Measurements from ENCODE around the gene PAFAH2. TPM values are rescaled to one million over a fixed set of nuclear protein-coding genes. Genes with fewer than 3 reads are reported as not detected.

Gene PAFAH2
- total and polyA plus RNA-seq, 11 donors: 5.8 to 18.6 (median 9.2) TPM

DNA sequence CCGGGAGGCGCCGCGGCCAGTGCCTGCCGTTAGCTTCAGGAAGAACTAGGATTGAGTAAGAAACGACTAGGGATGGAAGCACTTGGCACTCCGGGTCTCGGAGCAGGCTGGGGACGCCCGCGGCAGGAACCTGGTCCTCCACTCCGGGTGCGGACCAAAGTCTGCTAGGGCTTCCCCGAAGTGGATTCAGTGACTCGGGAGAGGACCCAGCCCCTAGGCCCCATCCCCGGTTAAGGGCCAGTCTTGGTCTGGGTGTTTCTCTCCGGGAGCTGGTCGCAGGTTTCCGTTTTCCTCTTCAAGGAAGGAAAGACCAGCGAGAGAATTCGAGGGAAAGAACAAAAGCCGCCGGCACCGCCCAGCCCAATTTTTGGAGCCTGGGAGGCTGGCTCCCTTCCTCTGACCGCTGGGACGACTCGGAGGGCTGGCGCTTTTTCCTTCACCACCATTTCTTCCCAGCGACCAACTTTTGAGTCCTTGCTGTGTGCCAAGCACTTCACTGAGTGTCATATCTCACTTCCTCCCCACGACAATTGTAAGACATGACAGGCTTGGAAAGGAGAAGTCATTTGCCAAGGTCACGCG lies 74.8 kb downstream of the PAFAH2 start:
- peak; percentile 14 to 79 (median 61) for ATAC-seq
- Histone ChIP-seq H3K27ac (peak overlapping the region; percentile 35 to 93 (median 68)), H3K36me3 (no peaks in the 10 kb centered on the region), H3K27me3 (no peaks in the 10 kb centered on the region), H3K4me1 (peaks cover 0 to 35% (median 10%) of the 10 kb centered on the region in 12 donors), H3K9me3 (no peaks in the 10 kb centered on the region), H3K4me3 (peak overlapping the region; percentile 32 to 75 (median 61))
- peak in 4 of 5 donors; percentile 16 to 70 (median 32) for DNase-seq
- WGBS, 4 donors: 3 to 6% (median 3%) methylated on average over 16 to 32 of the region's 32 CpGs
- intact Hi-C loops (cut with DNase I): loop anchor here in 1 of 10 donors (5.0 kb wide), 1 partner anchor 64 kb away; no protein-coding TSS in a partner anchor
- TF ChIP-seq, protein P1, sequence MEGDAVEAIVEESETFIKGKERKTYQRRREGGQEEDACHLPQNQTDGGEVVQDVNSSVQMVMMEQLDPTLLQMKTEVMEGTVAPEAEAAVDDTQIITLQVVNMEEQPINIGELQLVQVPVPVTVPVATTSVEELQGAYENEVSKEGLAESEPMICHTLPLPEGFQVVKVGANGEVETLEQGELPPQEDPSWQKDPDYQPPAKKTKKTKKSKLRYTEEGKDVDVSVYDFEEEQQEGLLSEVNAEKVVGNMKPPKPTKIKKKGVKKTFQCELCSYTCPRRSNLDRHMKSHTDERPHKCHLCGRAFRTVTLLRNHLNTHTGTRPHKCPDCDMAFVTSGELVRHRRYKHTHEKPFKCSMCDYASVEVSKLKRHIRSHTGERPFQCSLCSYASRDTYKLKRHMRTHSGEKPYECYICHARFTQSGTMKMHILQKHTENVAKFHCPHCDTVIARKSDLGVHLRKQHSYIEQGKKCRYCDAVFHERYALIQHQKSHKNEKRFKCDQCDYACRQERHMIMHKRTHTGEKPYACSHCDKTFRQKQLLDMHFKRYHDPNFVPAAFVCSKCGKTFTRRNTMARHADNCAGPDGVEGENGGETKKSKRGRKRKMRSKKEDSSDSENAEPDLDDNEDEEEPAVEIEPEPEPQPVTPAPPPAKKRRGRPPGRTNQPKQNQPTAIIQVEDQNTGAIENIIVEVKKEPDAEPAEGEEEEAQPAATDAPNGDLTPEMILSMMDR (IDR thresholded peaks at IDR 0.05): no peak

DNA sequence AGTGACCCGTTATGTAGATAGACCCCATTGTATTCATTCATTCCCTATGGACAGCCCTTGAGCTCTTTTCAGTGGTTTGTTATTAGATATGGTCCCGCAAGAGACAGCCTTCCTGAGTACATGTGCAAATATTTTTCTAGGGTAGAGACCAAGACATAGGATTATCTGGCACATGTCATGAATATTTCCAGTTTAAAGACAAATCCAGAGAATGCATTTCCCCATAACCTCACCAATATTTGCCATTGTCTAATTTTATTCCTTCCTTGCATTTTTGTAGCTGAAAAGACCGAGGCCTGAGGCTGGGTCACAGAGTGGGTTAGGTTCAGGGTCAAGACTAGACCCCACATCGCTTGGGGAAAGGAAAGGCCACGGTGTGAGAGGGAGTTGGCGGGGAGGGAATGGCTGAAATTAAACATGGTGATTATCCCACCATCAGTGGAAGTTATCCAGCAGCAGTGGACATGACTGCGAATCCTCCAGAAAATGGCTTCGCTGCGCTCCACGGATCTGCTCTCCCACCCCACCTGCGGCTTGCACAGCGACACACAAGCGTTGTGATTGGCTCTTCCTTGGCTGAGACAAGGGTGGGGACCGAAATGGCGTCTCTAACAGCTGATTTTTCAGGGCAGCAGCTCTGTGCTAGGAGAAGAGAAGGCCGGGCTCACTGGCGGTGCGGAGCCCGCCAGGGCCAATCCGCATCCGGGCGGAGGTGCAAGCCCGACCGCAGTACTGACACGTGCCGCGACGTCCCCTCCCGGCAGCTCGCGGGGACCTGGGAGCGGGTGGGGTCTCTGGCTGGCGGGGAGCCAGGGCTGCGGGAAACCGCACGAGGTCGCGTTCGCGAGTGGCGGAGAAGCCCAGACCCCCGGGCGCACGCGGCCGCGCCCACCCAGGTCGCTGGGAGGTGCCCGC lies 75.5 kb downstream of the PAFAH2 start:
- peak overlapping the region; percentile 35 to 93 (median 68) for H3K27ac ChIP-seq
- peak in 3 of 4 donors; percentile 64 to 82 (median 71) for ATAC-seq
- H3K4me3 ChIP-seq: peak overlapping the region; percentile 32 to 75 (median 61)
- no peaks in the 10 kb centered on the region for H3K9me3 ChIP-seq
- intact Hi-C loops (cut with DNase I): loop anchor here in 1 of 10 donors (5.0 kb wide), 1 partner anchor 65 kb away; no protein-coding TSS in a partner anchor
- H3K4me1 ChIP-seq: peaks cover 0 to 39% (median 10%) of the 10 kb centered on the region in 12 donors
- WGBS, 4 donors: 10 to 21% (median 13%) methylated on average over 25 to 49 of the region's 49 CpGs
- H3K36me3 ChIP-seq: no peaks in the 10 kb centered on the region
- peak; percentile 44 to 78 (median 52) for DNase-seq
- H3K27me3 ChIP-seq: no peaks in the 10 kb centered on the region
- no peak for TF ChIP-seq POLR2A (IDR thresholded peaks at IDR 0.05)
- TF ChIP-seq, protein P1 (IDR thresholded peaks at IDR 0.05): peak in 1 of 12 donors; percentile 2

DNA sequence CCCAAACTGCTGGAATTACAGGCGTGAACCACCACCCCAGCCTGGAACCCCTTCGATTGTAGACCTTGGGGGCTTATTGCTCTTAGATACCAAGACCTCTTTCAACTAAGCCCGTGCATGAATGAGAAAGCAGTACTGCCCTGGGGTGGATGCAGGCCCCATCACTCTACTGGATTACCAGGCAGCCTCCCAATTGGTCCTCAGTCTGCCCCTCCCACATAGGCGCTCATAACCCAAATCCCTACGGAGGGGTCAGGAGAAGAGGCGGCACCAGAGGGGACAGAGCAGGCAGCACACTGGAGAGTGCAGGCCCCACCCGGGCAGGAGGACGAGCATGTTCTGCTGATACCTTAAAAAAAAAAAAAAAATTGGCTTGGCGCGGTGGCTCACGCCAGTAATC lies 79.2 kb downstream of the PAFAH2 start:
- Histone ChIP-seq H3K27me3 (no peaks in the 10 kb centered on the region), H3K27ac (no peak overlapping the region), H3K9me3 (no peaks in the 10 kb centered on the region), H3K36me3 (no peaks in the 10 kb centered on the region), H3K4me3 (no peak overlapping the region), H3K4me1 (peaks cover 0 to 24% (median 8%) of the 10 kb centered on the region in 12 donors)
- intact Hi-C loops (cut with DNase I): no loop called here
- TF ChIP-seq, protein P1 (IDR thresholded peaks at IDR 0.05): no peak
- ATAC-seq: no peak
- DNase-seq: no peak
- 89 to 95% (median 91%) methylated on average over 11 of the region's 11 CpGs for WGBS, 4 donors

DNA sequence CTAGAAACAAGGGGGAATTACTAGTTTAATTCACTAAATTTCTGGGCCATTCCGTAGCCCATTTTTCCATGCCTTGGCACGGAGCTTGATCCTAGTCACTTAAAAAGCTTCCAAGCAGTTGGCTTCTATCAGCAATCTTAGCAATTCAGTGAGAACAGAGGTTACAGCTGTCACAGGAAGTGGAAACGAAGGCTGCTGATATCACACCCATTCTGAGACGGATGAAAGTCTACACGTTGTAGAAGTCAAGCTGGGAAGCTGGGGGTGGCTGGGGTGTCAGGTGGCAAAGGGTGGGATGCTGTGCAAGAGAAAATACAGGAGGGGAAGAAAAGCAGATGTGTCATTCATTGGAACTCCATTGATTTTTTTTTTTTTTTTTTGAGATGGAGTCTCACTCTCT lies 79.9 kb downstream of the PAFAH2 start:
- no peak for DNase-seq
- 22 to 45% (median 38%) methylated on average over 5 of the region's 5 CpGs for WGBS, 4 donors
- Histone ChIP-seq H3K27me3 (no peaks in the 10 kb centered on the region), H3K36me3 (no peaks in the 10 kb centered on the region), H3K27ac (no peak overlapping the region), H3K4me3 (no peak overlapping the region), H3K4me1 (peaks cover 0 to 20% (median 5%) of the 10 kb centered on the region in 12 donors), H3K9me3 (no peaks in the 10 kb centered on the region)
- TF ChIP-seq POLR2A (IDR thresholded peaks at IDR 0.05): no peak
- TF ChIP-seq, protein P1 (IDR thresholded peaks at IDR 0.05): no peak
- ATAC-seq: peak in 2 of 4 donors; percentile 22 to 35
- intact Hi-C loops (cut with DNase I): no loop called here

Data from heart left ventricle (tissue), 16 donors.